Brain pericyte (primary cell): Measurements from ENCODE around the gene RANBP2.

Experiments used
- DNase-seq: peaks from one replicate; pipeline ENCODE4 v3.0.0-alpha.2; 2012; ENCODE audit warnings: low read depth, low spot score

Gene RANBP2

GRCh38 chr2:108778857-108779256 lies 59.6 kb downstream of the RANBP2 start:
- DNase-seq = no peak

DNA sequence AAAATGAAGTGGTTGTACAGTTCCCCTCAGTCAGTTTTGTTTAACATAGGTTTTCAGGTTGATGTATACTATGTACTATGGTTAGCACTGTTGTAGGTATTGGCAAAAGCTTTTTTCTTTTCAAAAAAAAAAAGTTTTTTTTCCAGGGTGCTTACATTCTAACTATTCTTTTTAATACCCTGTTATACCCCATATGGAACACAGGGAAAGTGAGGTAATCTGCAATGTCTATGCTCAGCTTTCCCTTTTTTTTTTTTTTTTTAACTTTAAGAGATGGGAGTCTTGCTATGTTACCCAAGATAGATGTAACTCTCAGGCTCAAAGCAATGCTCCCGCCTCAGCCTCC lies 66.7 kb downstream of the RANBP2 start:
- DNase-seq = no peak

DNA sequence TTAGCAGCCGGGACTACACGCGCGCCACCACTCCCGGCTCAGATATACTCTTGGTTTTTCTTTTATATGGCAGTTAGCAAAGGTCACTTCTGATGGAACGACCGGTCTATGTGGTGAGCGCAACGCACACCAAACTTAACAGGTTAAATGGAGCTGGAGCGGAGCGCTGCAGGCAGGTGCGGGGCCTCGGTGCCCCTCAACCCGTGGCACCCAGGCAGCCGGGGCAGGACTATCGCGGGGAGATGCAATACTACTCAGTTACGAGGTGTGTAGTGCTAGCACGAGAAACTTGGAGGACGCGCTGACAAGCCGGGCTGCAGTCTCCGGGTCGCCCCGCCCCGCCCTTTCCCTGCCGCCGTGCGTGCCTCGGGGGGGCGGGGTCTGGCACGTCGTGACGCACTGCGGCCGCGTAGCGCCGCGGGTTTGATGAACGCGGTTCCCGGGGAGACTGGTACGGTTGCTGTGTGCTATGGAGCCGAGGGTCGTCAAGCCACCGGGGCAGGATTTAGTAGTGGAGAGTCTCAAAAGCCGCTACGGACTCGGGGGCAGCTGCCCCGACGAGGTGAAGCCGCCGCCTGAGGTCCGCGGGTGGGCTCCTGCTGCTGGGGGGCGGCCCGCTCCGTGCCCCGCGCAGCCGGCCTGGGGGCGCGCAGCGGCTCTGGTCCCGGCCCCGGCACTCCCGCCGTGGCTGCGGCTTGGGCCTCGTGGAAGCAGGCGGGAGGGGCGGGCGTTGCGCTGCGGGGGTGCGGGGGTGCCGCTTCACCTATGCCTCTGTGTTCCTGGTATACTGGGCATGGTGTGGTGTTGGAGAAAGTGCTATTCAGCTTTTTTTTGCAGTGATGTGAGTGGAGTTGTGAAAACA lies 67.3 kb downstream of the RANBP2 start, which contains the start of gene CCDC138:
CCDC138 (plus strand) TSS at position 418 of the 862 bp plus-strand sequence; CDS start at position 470, 52 bp downstream.
- peak; percentile 56 for DNase-seq

DNA sequence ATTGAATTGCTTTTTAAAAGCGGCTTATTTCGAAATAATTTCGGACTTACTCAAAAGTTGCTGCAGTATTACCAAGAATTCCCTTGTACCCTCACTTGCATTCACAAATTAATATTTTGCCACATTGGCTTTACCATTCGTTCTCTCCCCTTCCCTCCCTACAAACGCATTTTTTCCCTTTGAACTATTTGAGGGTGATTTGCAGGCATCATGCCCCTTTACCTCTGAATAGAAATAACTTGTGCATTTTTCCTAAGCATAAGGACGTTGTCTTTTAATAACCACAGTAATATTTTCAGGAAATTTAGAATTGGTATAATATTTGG lies 67.9 kb downstream of the RANBP2 start:
- DNase-seq = no peak

- no peak for DNase-seq
These were observed 83.9 kb downstream of the RANBP2 start for GRCh38 chr2:108803045-108803736.

- no peak for DNase-seq
These were observed 85.8 kb downstream of the RANBP2 start for GRCh38 chr2:108805032-108805431.

GRCh38 chr2:108805782-108806181 lies 86.5 kb downstream of the RANBP2 start:
- no peak for DNase-seq

- no peak for DNase-seq
These were observed 87.3 kb downstream of the RANBP2 start for GRCh38 chr2:108806371-108807113.

DNA sequence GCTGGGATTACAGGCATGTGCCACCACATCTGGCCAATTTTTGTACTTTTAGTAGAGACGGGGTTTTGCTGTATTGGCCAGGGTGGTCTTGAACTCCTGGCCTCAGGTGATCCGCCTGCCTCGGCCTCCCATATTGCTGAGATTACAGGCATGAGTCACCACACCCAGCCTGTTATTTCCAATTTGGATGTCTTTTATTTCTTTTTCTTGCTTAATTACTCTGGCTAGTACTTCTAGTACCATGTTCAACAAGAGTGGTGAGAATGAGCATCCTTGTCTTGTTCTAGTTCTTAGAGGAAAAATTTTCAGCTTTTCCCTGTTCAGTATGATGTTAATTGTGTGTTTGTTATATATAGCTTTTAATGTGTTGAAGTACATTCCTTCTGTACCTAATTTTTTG lies 90.7 kb downstream of the RANBP2 start:
- no peak for DNase-seq

GRCh38 chr2:108810993-108811957 lies 92.0 kb downstream of the RANBP2 start:
- DNase-seq = no peak

DNA sequence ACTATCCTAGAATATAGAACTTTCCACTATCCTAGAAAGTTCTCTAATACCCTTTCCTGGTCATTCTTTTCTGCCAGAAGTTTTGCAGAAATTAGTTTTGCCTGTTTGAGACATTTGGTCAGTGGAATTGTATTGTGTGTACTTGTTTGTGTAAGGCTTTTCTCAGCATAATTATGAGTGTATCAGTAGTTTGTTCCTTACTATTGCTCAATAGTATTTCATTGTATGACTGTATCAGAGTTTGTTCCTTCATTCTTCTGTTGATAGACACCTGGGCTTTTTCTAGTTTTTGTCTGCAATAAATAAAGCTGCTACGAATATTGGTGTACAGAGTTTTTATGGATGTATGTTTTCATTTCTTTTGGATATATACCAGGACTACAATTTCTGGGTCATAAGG lies 94.5 kb downstream of the RANBP2 start:
- DNase-seq = no peak

GRCh38 chr2:108820482-108820881 lies 101.2 kb downstream of the RANBP2 start:
- no peak for DNase-seq

DNA sequence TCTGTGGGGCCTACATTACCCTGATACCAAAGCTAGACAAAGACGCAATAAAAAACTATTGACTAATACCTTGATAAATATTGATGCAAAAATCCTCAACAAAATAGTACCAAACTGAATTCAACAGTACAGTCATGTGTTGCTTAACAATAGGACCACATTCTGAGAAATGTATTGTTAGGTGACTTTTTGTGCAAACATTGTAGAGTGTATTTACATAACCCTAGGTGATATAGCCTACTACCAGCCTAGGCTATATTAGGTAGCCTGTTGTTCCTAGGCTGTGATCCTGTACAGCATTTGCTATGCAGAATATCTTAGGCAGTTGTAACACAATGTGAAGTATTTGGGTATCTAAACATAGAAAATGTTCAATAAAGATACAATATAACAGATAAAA lies 104.0 kb downstream of the RANBP2 start:
- no peak for DNase-seq

DNA sequence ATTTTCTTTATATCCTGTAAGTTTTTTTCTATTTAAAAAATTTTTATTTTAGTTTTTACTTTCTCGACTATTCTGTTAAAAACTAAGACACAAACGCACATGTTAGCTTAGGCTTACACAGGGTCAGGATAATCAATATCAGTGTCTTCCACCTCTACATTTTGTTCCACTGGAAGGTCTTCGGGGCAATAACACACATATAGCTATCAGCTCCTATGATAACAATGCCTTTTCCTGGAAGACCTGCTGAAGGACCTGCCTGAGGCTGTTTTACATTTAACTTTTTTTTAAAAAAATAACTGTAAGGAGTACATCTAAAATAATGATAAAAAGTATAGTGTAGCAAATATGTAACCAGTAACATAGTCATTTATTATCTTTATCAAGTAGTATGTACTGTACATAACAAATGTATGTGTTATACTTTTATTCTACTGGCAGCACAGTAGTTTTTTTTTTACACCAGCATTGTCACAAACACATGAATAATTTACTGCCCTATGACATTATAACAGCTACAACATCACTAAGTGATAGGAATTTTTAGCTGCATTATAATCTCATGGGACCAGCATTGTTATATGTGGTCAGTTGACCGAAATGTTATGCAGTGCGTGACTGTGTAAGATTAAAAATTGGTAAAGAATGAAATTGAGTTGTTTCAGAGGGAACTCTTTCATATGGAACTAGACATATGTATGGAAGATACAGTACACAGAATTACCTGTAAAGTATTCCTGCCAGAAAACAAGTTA lies 105.2 kb downstream of the RANBP2 start:
- no peak for DNase-seq

DNA sequence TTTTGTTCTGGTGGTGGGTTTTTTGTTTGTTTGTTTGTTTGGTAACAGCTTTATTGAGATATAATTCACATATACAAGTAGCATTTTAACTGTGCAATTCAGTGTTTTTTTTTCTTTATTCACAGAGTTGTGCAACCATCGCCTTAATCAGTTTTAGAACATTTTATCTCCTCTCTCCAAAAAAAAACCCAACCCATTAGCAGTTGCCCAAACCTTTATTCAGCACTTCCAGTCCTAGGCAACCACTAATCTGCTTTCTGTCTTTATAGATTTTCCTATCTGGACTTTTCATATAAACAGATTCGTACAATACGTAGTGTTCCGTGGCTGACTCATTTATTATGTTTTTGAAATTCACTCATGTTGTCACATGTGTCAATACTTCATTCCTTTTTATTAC lies 106.0 kb downstream of the RANBP2 start:
- DNase-seq = no peak

- no peak for DNase-seq
These were observed 106.5 kb downstream of the RANBP2 start for GRCh38 chr2:108825736-108826135.

- DNase-seq = no peak
These were observed 110.5 kb downstream of the RANBP2 start for GRCh38 chr2:108829578-108830310.

DNA sequence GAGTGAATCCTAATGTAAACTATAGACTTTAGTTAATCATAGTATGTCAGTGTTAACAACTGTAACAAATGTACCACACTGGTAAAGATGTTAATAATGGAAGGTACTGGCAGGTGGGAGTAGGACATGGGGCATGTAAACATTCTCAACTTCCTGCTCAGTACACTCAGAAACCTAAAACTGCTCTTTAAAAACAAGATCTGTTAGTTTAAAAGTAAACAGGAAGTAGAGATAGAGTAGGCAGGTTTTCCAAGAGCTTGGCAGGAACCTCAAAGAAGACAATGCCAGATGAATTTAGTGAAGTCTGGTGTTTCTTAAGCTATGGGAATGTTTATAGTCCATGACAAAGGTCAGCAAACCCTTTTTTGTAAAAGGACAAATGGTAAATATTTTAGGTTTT lies 113.9 kb downstream of the RANBP2 start:
- DNase-seq = no peak

GRCh38 chr2:108834620-108835019 lies 115.3 kb downstream of the RANBP2 start:
- no peak for DNase-seq

GRCh38 chr2:108835040-108835439 lies 115.8 kb downstream of the RANBP2 start:
- DNase-seq = no peak
